Trophoblast cell (in vitro differentiated cells and primary cell): ENCODE results near the gene H2AZ2.
"Not testable (repeated sequence)": the region's sequence is repeated elsewhere in the genome, so short reads cannot be mapped to it uniquely, and the experiment has no call there.

Source experiments
- DNase-seq, 2 donors: peaks; one replicate each; pipeline ENCODE4 v3.0.0-alpha.2; 2016
- H2AFZ ChIP-seq: 2 replicates; pipeline ENCODE4 v1.6.1; 2013; ENCODE audit warnings: low read length, moderate library complexity, mild to moderate bottlenecking; ENCODE audit not compliant: insufficient read depth, poor library complexity
- H2AK5ac ChIP-seq: 2 replicates; pipeline ENCODE4 v1.6.1; 2013; ENCODE audit warnings: mild to moderate bottlenecking, low read length
- H2BK120ac ChIP-seq: 2 replicates; pipeline ENCODE4 v1.6.1; 2013; ENCODE audit warnings: low read length, mild to moderate bottlenecking, moderate library complexity; ENCODE audit not compliant: insufficient read depth, poor library complexity
- H2BK12ac ChIP-seq: 2 replicates; pipeline ENCODE4 v1.6.1; 2013; ENCODE audit warnings: mild to moderate bottlenecking, low read length, moderate library complexity
- H2BK5ac ChIP-seq: 2 replicates; pipeline ENCODE4 v1.6.1; 2013; ENCODE audit warnings: low read length, low read depth, moderate library complexity, mild to moderate bottlenecking; ENCODE audit not compliant: poor library complexity
- H3K14ac ChIP-seq: 2 replicates; pipeline ENCODE4 v1.6.1; 2013; ENCODE audit warnings: mild to moderate bottlenecking, low read length
- H3K18ac ChIP-seq: 2 replicates; pipeline ENCODE4 v1.6.1; 2013; ENCODE audit warnings: mild to moderate bottlenecking, low read length
- H3K23ac ChIP-seq: 2 replicates; pipeline ENCODE4 v1.6.1; 2013; ENCODE audit warnings: low read length
- H3K27ac ChIP-seq: 2 replicates; pipeline ENCODE4 v1.5.1; 2013; ENCODE audit warnings: low read depth, mild to moderate bottlenecking, inconsistent platforms, low read length, moderate library complexity
- H3K27me3 ChIP-seq: 2 replicates; pipeline ENCODE4 v1.6.1; 2013; ENCODE audit warnings: inconsistent platforms, mild to moderate bottlenecking, low read length, moderate library complexity; ENCODE audit not compliant: insufficient read depth
- H3K36me3 ChIP-seq, 2 experiments: 1 replicate in 1 of 2; 2 replicates in 1 of 2; pipeline ENCODE4 v1.6.1; 2013; ENCODE audit warnings: low read length in 2 of 2, mild to moderate bottlenecking in 2 of 2, moderate library complexity in 1 of 2; ENCODE audit not compliant: insufficient read depth in 2 of 2, control insufficient read depth in 1 of 2
- H3K4ac ChIP-seq: 2 replicates; pipeline ENCODE4 v1.6.1; 2013; ENCODE audit warnings: low read depth, mild to moderate bottlenecking, low read length, moderate library complexity
- H3K4me1 ChIP-seq, 2 experiments: 1 replicate in 1 of 2; 2 replicates in 1 of 2; pipeline ENCODE4 v1.6.1; 2013; ENCODE audit warnings: low read length in 2 of 2, mild to moderate bottlenecking in 2 of 2, moderate library complexity in 1 of 2; ENCODE audit not compliant: insufficient read depth in 2 of 2, control insufficient read depth in 1 of 2
- H3K4me2 ChIP-seq: 2 replicates; pipeline ENCODE4 v1.6.1; 2013; ENCODE audit warnings: inconsistent platforms, mild to moderate bottlenecking, low read length, moderate library complexity
- H3K4me3 ChIP-seq: 2 replicates; pipeline ENCODE4 v1.5.1; 2013; ENCODE audit warnings: mild to moderate bottlenecking, low read depth, low read length, inconsistent platforms
- H3K79me1 ChIP-seq: one replicate; pipeline ENCODE4 v1.6.1; 2013; ENCODE audit warnings: low read length
- H3K79me2 ChIP-seq: 2 replicates; pipeline ENCODE4 v1.6.1; 2013; ENCODE audit warnings: low read length, mild to moderate bottlenecking; ENCODE audit not compliant: control insufficient read depth, insufficient read depth, poor library complexity
- H3K9ac ChIP-seq: 2 replicates; pipeline ENCODE4 v1.6.1; 2013; ENCODE audit warnings: mild to moderate bottlenecking, low read length
- H3K9me3 ChIP-seq: 2 replicates; pipeline ENCODE4 v1.6.1; 2013; ENCODE audit warnings: low read depth, mild to moderate bottlenecking, control low read depth, inconsistent platforms, low read length; ENCODE audit not compliant: insufficient read depth
- H4K12ac ChIP-seq: 2 replicates; pipeline ENCODE4 v1.6.1; 2013; ENCODE audit warnings: low read depth, mild to moderate bottlenecking, low read length, moderate library complexity
- H4K8ac ChIP-seq: 2 replicates; pipeline ENCODE4 v1.6.1; 2013; ENCODE audit warnings: low read depth, mild to moderate bottlenecking, low read length, moderate library complexity
- H4K91ac ChIP-seq: one replicate; pipeline ENCODE4 v1.6.1; 2013; ENCODE audit warnings: low read depth, mild to moderate bottlenecking, low read length, moderate library complexity
- WGBS: extraction: QIAGEN DNeasy Blood & Tissue Kit; methylation state at CpG from one replicate; pipeline ENCODE4 v1.1.7; 2013; ENCODE audit warnings: missing lambda C conversion rate; ENCODE audit not compliant: insufficient read length, insufficient coverage; ENCODE audit errors: extremely low coverage; 5-methylcytosine and 5-hydroxymethylcytosine counted together

The H2AZ2 gene

DNA sequence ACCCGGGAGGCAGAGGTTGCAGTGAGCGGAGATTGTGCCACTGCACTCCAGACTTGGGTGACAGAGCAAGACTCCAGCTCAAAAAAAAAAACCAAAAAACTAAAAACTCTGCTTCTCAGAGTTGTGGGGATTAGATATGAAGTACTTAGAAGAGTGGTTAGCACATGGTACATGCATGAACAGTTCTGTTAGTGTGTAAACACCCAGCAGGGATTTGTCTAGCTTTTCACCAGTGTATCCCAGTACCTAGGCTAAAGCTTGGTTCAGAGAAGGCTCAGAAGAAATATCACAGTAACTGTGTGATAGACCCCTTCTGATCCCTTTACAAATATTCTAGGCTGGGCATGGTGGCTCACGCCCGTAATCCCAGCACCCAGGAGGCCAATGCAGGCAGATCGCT, 41.9 kb downstream of the H2AZ2 start:
- no peak overlapping the region for H2BK5ac ChIP-seq
- no peak overlapping the region for H3K4me2 ChIP-seq
- H3K14ac ChIP-seq: no peak overlapping the region
- H4K8ac ChIP-seq: no peak overlapping the region
- no peaks in the 10 kb centered on the region for H3K79me1 ChIP-seq
- H3K18ac ChIP-seq: no peak overlapping the region
- no peak overlapping the region for H3K9ac ChIP-seq
- no peak overlapping the region for H3K27ac ChIP-seq
- H3K79me2 ChIP-seq: no peaks in the 10 kb centered on the region
- H4K12ac ChIP-seq: no peak overlapping the region
- H2BK120ac ChIP-seq: no peak overlapping the region
- H2BK12ac ChIP-seq: no peak overlapping the region
- H3K4me1 ChIP-seq: peaks cover 0 to 2% of the 10 kb centered on the region in 2 experiments
- H3K4me3 ChIP-seq: no peak overlapping the region
- no peak overlapping the region for H2AFZ ChIP-seq
- H3K4ac ChIP-seq: no peak overlapping the region
- H4K91ac ChIP-seq: no peak overlapping the region
- no peak for DNase-seq
- no CpG with 5 or more reads among the region's 5 CpGs for WGBS
- peaks cover 20 to 28% of the 10 kb centered on the region in 2 experiments for H3K36me3 ChIP-seq
- no peak overlapping the region for H3K23ac ChIP-seq
- no peaks in the 10 kb centered on the region for H3K9me3 ChIP-seq
- H3K27me3 ChIP-seq: no peaks in the 10 kb centered on the region
- no peak overlapping the region for H2AK5ac ChIP-seq

DNA sequence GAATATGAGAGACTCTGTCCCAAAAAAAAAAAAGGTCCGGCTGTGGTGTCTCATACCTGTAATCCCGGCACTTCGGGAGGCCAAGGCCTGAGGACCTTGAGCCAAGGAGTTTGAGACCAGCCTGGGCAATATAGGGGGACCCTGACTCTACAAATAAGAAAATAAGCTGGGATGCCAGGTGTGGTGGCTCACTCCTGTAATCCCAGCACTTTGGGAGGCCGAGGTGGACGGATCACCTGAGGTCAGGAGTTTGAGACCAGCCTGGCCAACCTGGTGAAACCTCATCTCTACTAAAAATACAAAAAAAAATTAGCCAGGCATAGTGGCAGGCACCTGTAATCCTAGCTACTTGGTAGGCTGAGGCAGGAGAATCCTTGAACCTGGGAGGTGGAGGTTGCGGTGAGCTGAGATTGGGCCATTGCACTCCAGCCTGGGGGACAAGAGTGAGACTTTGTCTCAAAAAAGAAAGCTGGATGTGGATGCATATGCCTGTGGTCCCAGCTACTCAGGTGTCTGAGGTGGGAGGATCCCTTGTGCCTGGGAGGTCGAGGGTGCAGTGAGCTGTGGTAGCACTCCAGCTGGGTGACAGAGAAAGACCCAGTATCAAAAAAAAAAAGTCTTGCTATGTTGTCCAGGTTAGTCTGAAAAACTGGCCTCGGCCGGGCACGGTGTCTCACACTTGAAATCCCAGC, 43.9 kb downstream of the H2AZ2 start:
- H3K14ac ChIP-seq, H3K79me2 ChIP-seq, H4K91ac ChIP-seq, H3K18ac ChIP-seq, H3K27me3 ChIP-seq, H2AK5ac ChIP-seq, H3K79me1 ChIP-seq, H3K23ac ChIP-seq, H4K12ac ChIP-seq, H2AFZ ChIP-seq, H3K27ac ChIP-seq, H2BK5ac ChIP-seq, H4K8ac ChIP-seq, H3K9ac ChIP-seq, H2BK12ac ChIP-seq, H3K4me3 ChIP-seq, H3K4ac ChIP-seq, H3K4me1 ChIP-seq, H3K4me2 ChIP-seq, H2BK120ac ChIP-seq, DNase-seq, H3K9me3 ChIP-seq: not testable (repeated sequence)
- H3K36me3 ChIP-seq: peaks cover 32 to 42% of the 10 kb centered on the region in 2 experiments
- no CpG with 5 or more reads among the region's 10 CpGs for WGBS

DNA sequence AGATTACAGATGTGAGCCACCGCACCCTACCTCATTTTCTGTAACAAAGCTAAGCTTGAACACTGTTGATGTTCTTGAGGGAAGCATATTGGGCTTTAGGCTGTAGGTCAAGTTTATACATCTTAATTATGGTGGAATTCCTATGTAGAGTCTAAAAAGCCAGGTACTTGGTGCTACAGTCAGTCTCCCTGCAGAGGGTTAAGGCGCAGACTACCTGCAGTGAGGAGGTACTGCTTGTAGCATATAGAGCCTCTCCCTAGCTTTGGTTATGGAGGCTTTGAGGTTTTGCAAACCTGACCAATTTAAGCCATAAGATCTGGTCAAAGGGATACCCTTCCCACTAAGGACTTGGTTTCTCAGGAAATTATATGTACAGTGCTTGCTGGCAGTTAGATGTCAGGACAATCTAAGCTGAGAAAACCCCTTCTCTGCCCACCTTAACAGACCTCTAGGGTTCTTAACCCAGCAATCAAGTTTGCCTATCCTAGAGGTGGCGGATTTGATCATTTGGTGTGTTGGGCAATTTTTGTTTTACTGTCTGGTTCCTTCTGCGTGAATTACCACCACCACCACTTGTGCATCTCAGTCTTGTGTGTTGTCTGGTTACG, 45.4 kb downstream of the H2AZ2 start:
- H2AK5ac ChIP-seq: no peak overlapping the region
- no peaks in the 10 kb centered on the region for H3K27me3 ChIP-seq
- no peak overlapping the region for H3K4ac ChIP-seq
- H3K9ac ChIP-seq: no peak overlapping the region
- WGBS: no CpG with 5 or more reads among the region's 5 CpGs
- H3K4me3 ChIP-seq: no peak overlapping the region
- no peak overlapping the region for H4K12ac ChIP-seq
- H3K9me3 ChIP-seq: no peaks in the 10 kb centered on the region
- H2BK120ac ChIP-seq: no peak overlapping the region
- no peak overlapping the region for H3K14ac ChIP-seq
- H3K27ac ChIP-seq: no peak overlapping the region
- H3K23ac ChIP-seq: peak overlapping the region; percentile 99
- H2BK12ac ChIP-seq: no peak overlapping the region
- no peak overlapping the region for H2AFZ ChIP-seq
- peaks cover 2 to 5% of the 10 kb centered on the region in 2 experiments for H3K4me1 ChIP-seq
- H4K91ac ChIP-seq: no peak overlapping the region
- H3K4me2 ChIP-seq: no peak overlapping the region
- no peaks in the 10 kb centered on the region for H3K79me1 ChIP-seq
- no peak overlapping the region for H3K18ac ChIP-seq
- no peak overlapping the region for H2BK5ac ChIP-seq
- no peak overlapping the region for H4K8ac ChIP-seq
- no peak for DNase-seq
- peaks cover 32 to 49% of the 10 kb centered on the region in 2 experiments for H3K36me3 ChIP-seq
- peaks cover 3% of the 10 kb centered on the region for H3K79me2 ChIP-seq

DNA sequence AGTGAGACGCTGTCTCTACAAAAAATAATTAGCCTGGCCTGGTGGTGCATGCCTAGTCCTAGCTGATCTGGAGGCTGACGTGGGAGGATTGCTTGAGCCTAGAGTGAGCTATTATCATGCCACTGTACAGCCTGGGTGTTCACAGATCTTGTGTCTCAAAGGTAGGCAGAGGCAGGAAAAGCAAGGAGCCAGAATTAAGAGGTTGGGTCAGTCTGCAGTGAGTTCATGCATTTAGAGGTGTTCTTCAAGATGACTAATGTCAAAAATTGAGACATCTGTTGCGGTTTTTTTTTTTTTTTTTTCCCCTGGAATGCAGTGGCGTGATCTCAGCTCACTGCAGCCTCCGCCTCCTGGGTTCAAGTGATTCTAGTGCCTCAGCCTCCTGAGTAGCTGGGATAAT, 46.0 kb downstream of the H2AZ2 start:
- Histone ChIP-seq H3K4me1 (peaks cover 2 to 5% of the 10 kb centered on the region in 2 experiments), H4K12ac (no peak overlapping the region), H4K91ac (no peak overlapping the region), H3K23ac (no peak overlapping the region), H3K79me1 (peaks cover 3% of the 10 kb centered on the region), H3K9me3 (no peaks in the 10 kb centered on the region), H2BK12ac (no peak overlapping the region), H4K8ac (no peak overlapping the region), H3K27ac (no peak overlapping the region), H2AFZ (no peak overlapping the region), H3K4me3 (no peak overlapping the region), H3K18ac (no peak overlapping the region), H2BK5ac (no peak overlapping the region), H3K14ac (no peak overlapping the region), H3K4ac (no peak overlapping the region), H2BK120ac (no peak overlapping the region), H3K79me2 (peaks cover 6% of the 10 kb centered on the region), H3K9ac (no peak overlapping the region), H2AK5ac (no peak overlapping the region), H3K27me3 (no peaks in the 10 kb centered on the region), H3K36me3 (peaks cover 32 to 49% of the 10 kb centered on the region in 2 experiments), H3K4me2 (no peak overlapping the region)
- whole genome bisulfite sequencing: no CpG with 5 or more reads among the region's 5 CpGs
- DNase-seq: peak in 1 of 2 donors; percentile 21
